K562 (cell line): Measurements from ENCODE around the gene HOXB6. TPM values are rescaled to one million over a fixed set of nuclear protein-coding genes. Genes with fewer than 3 reads are reported as not detected.

Source experiments
- ARID2 ChIP-seq: fragments of 450-650 bp; IDR thresholded peaks from 2 replicates; pipeline ENCODE4 v1.6.1; 2017; ENCODE audit warnings: antibody characterized with exemption, mild to moderate bottlenecking
- ATF1 ChIP-seq, 2 experiments: fragments of 450-650 bp in 1 of 2; IDR thresholded peaks; 2 replicates each; pipeline ENCODE4 v1.6.1; 2016; ENCODE audit warnings: missing compliant biosample characterization in 1 of 2, missing genetic modification characterization in 1 of 2
- CHD2 ChIP-seq: IDR thresholded peaks from 2 replicates; pipeline ENCODE4 v1.6.1; 2011; ENCODE audit warnings: low read depth, low read length
- CREB1 ChIP-seq, 2 experiments: sonication (generic) in 1 of 2; formaldehyde crosslinking in 1 of 2; IDR thresholded peaks; 2 replicates each; pipeline versions ENCODE4 v1.6.1 to v1.8.0; 2012 to 2022; ENCODE audit warnings: inconsistent platforms in 1 of 2, mild to moderate bottlenecking in 1 of 2, missing genetic modification reagents in 1 of 2, moderate library complexity in 1 of 2
- DMBX1 ChIP-seq: fragments of 250-450 bp; sonication (Bioruptor Pico); IDR thresholded peaks from 2 replicates; pipeline ENCODE4 v1.8.0; 2022; ENCODE audit warnings: inconsistent platforms, mild to moderate bottlenecking, moderate library complexity, borderline replicate concordance
- FOXA1 ChIP-seq: fragments of 450-650 bp; IDR thresholded peaks from 2 replicates; pipeline ENCODE4 v1.6.1; 2016; ENCODE audit warnings: mild to moderate bottlenecking, borderline replicate concordance
- GTF2F1 ChIP-seq: IDR thresholded peaks from 2 replicates; pipeline ENCODE4 v1.6.1; 2011; ENCODE audit warnings: low read depth, low read length, improper control_type of control experiment
- HES1 ChIP-seq: fragments of 450-650 bp; IDR thresholded peaks from 2 replicates; pipeline ENCODE4 v1.6.1; 2016; ENCODE audit warnings: low read depth, mild to moderate bottlenecking, moderate library complexity
- HOXB6 ChIP-seq: fragments of 250-450 bp; sonication (Bioruptor Pico); IDR thresholded peaks from 2 replicates; pipeline ENCODE4 v1.5.1; 2022; ENCODE audit warnings: mild to moderate bottlenecking, borderline replicate concordance
- ILF3 ChIP-seq: fragments of 450-650 bp; IDR thresholded peaks from 2 replicates; pipeline ENCODE4 v1.6.1; 2018; ENCODE audit warnings: antibody characterized with exemption, mild to moderate bottlenecking, moderate library complexity, borderline replicate concordance
- ILK ChIP-seq: fragments of 450-650 bp; IDR thresholded peaks from 2 replicates; pipeline ENCODE4 v1.6.1; 2016; ENCODE audit warnings: missing genetic modification characterization, low read depth, mild to moderate bottlenecking, missing compliant biosample characterization, moderate library complexity, borderline replicate concordance
- MBD2 ChIP-seq: sonication (generic); IDR thresholded peaks from 2 replicates; pipeline ENCODE4 v1.6.1; 2016; ENCODE audit warnings: low read depth, borderline replicate concordance
- NELFE ChIP-seq: IDR thresholded peaks from 2 replicates; pipeline ENCODE4 v1.6.1; 2011; ENCODE audit warnings: mild to moderate bottlenecking; ENCODE audit not compliant: insufficient read depth, insufficient read length
- NR0B1 ChIP-seq: fragments of 450-650 bp; IDR thresholded peaks from one replicate; pipeline ENCODE4 v1.6.1; 2018; ENCODE audit warnings: mild to moderate bottlenecking, moderate library complexity; ENCODE audit not compliant: partially characterized antibody
- NUFIP1 ChIP-seq: fragments of 450-650 bp; IDR thresholded peaks from 2 replicates; pipeline ENCODE4 v1.6.1; 2018; ENCODE audit not compliant: partially characterized antibody
- PHB ChIP-seq: fragments of 250-450 bp; sonication (Bioruptor Pico); IDR thresholded peaks from 2 replicates; pipeline ENCODE4 v1.5.0; 2021
- POLR2H ChIP-seq: IDR thresholded peaks from 2 replicates; pipeline ENCODE4 v1.6.1; 2016; ENCODE audit warnings: missing genetic modification characterization, low read depth, mild to moderate bottlenecking, control low read depth, missing compliant biosample characterization, moderate library complexity
- SIRT6 ChIP-seq: IDR thresholded peaks from one replicate; pipeline ENCODE4 v1.6.1; 2012; ENCODE audit warnings: low read depth, mild to moderate bottlenecking, control low read depth, inconsistent platforms, low read length, moderate library complexity
- TCF7 ChIP-seq: sonication (generic); IDR thresholded peaks from 2 replicates; pipeline ENCODE4 v1.6.1; 2016; ENCODE audit warnings: antibody characterized with exemption, borderline replicate concordance
- WHSC1 ChIP-seq: IDR thresholded peaks from one replicate; pipeline ENCODE4 v1.6.1; 2012; ENCODE audit warnings: low read length, control low read depth, inconsistent platforms
- ZBTB43 ChIP-seq: sonication (generic); formaldehyde crosslinking; IDR thresholded peaks from 2 replicates; pipeline ENCODE4 v1.8.0; 2023; ENCODE audit warnings: mild to moderate bottlenecking, missing genetic modification reagents
- ZKSCAN3 ChIP-seq: fragments of 250-450 bp; sonication (Bioruptor Pico); IDR thresholded peaks from 2 replicates; pipeline ENCODE4 v1.4.0; 2020
- ZNF146 ChIP-seq: IDR thresholded peaks from one replicate; pipeline ENCODE4 v1.6.1; 2018; ENCODE audit warnings: missing compliant biosample characterization; ENCODE audit not compliant: unreplicated experiment
- ZNF239 ChIP-seq: fragments of 250-450 bp; sonication (Bioruptor Pico); IDR thresholded peaks from 2 replicates; pipeline ENCODE4 v1.4.0; 2020; ENCODE audit warnings: mild to moderate bottlenecking
- ZNF445 ChIP-seq: fragments of 250-450 bp; sonication (Bioruptor Pico); IDR thresholded peaks from 2 replicates; pipeline ENCODE4 v1.4.0; 2020; ENCODE audit warnings: low read depth, mild to moderate bottlenecking, moderate library complexity
- ZNF57 ChIP-seq: fragments of 450-650 bp; formaldehyde crosslinking; IDR thresholded peaks from 2 replicates; pipeline ENCODE4 v1.4.0; 2020; ENCODE audit warnings: mild to moderate bottlenecking, moderate library complexity
- ZNF695 ChIP-seq: fragments of 450-650 bp; formaldehyde crosslinking; IDR thresholded peaks from 2 replicates; pipeline ENCODE4 v1.4.0; 2020; ENCODE audit warnings: mild to moderate bottlenecking, moderate library complexity
- polyA plus RNA-seq, 8 experiments: library from polyadenylated mRNA; depleted of rRNA in 4 of 8; stranded (reverse) in 5 of 8; unstranded in 3 of 8; fragments of >200 nt; fragmentation: Nextera tagmentation in 2 of 8; fragmentation: Illumina TruSeq in 1 of 8; extraction: Ambion mirVana in 2 of 8; extraction: Trizol in 1 of 8; gene quantifications; 2 replicates each; pipeline versions ENCODE4 v1.2.1 to v1.2.3, GENCODE V29; 2011 to 2014; ENCODE audit warnings: inconsistent platforms in 1 of 8, missing spikeins in 1 of 8
- total RNA-seq, 7 experiments: library from RNA; depleted of rRNA in 6 of 7; stranded (reverse); fragments of >200 nt in 6 of 7; fragmentation: Illumina TruSeq in 2 of 7; extraction: Trizol in 2 of 7; gene quantifications; 2 replicates each; pipeline versions ENCODE4 v1.2.1 to v1.2.3, GENCODE V29; 2011 to 2021; ENCODE audit warnings: low replicate concordance in 1 of 7

HOXB6 gene
- total and polyA plus RNA-seq, 9 of the 15 experiments (the other 6 are each of a cell fraction or from before 2014, with no cell fraction given) = 1.2 to 14.8 (median 4.9) TPM

GRCh38 chr17:48610282-48611211 is 5.8 kb upstream of the HOXB6 start, which contains the start of gene HOXB7 (continued):
- no peak for TF ChIP-seq HES1
- no peak for TF ChIP-seq NR0B1
- no peak for TF ChIP-seq NELFE
- no peak for TF ChIP-seq SIRT6
- no peak for TF ChIP-seq ZKSCAN3
- no peak for TF ChIP-seq MBD2
- TF ChIP-seq CHD2 = no peak
- no peak for TF ChIP-seq ZBTB43 (CRISPR knock-in tag)
- TF ChIP-seq ILF3 = no peak
- no peak for TF ChIP-seq ZNF57 (CRISPR knock-in tag)
- TF ChIP-seq TCF7 = no peak
- no peak for TF ChIP-seq CREB1 (IDR thresholded peaks at IDR 0.05)
- TF ChIP-seq CREB1 (CRISPR knock-in tag; IDR thresholded peaks at IDR 0.05) = no peak
- no peak for TF ChIP-seq WHSC1
- TF ChIP-seq ZNF445 = no peak
- no peak for TF ChIP-seq ZNF695 (CRISPR knock-in tag)
- no peak for TF ChIP-seq PHB (CRISPR knock-in tag)
- no peak for TF ChIP-seq NUFIP1
- TF ChIP-seq ZNF146 (CRISPR knock-in tag) = no peak
- TF ChIP-seq ATF1 (CRISPR knock-in tag; IDR thresholded peaks at IDR 0.05) = no peak
- TF ChIP-seq ATF1 (tag; IDR thresholded peaks at IDR 0.05) = 0 out of 2 replicates have a peak, but pooled peaks have one; percentile 5
- TF ChIP-seq GTF2F1 = no peak
- no peak for TF ChIP-seq FOXA1
- TF ChIP-seq HOXB6 = no peak
- no peak for TF ChIP-seq DMBX1
- TF ChIP-seq POLR2H (tag) = peak; percentile 44; the same call in 1 of the 2 replicates
- no peak for TF ChIP-seq ILK (tag)
- TF ChIP-seq ZNF239 (CRISPR knock-in tag) = no peak
- TF ChIP-seq ARID2 = no peak
